H9 (cell line): ENCODE data around the gene MED27. TPM values are rescaled to one million over a fixed set of nuclear protein-coding genes. Genes with fewer than 3 reads are reported as not detected.

Experiments
- DNase-seq: peaks from one replicate; pipeline ENCODE4 v3.0.0-alpha.2; 2017
- H2AFZ ChIP-seq: one replicate; pipeline ENCODE4 v1.6.1; 2013; ENCODE audit warnings: mild to moderate bottlenecking, low read length, control low read depth, moderate library complexity
- H2AK5ac ChIP-seq: 2 replicates; pipeline ENCODE4 v1.6.1; 2013; ENCODE audit warnings: low read length, control low read depth, mixed read lengths; ENCODE audit not compliant: insufficient read length
- H2BK120ac ChIP-seq: one replicate; pipeline ENCODE4 v1.6.1; 2013; ENCODE audit warnings: low read depth, mild to moderate bottlenecking, low read length, control low read depth, inconsistent platforms; ENCODE audit not compliant: poor library complexity, severe bottlenecking
- H2BK12ac ChIP-seq: 2 replicates; pipeline ENCODE4 v1.6.1; 2013; ENCODE audit warnings: low read length, control low read depth, mixed read lengths, low read depth; ENCODE audit not compliant: insufficient read length
- H2BK15ac ChIP-seq: 2 replicates; pipeline ENCODE4 v1.6.1; 2013; ENCODE audit warnings: low read depth, low read length, control low read depth
- H2BK20ac ChIP-seq: one replicate; pipeline ENCODE4 v1.6.1; 2013; ENCODE audit warnings: low read depth, mild to moderate bottlenecking, low read length, control low read depth, inconsistent platforms; ENCODE audit not compliant: poor library complexity, severe bottlenecking
- H2BK5ac ChIP-seq: 2 replicates; pipeline ENCODE4 v1.6.1; 2013; ENCODE audit warnings: low read length, control low read depth, mixed read lengths; ENCODE audit not compliant: insufficient read length
- H3K14ac ChIP-seq: 2 replicates; pipeline ENCODE4 v1.6.1; 2013; ENCODE audit warnings: low read length, control low read depth; ENCODE audit not compliant: insufficient read depth
- H3K18ac ChIP-seq: 2 replicates; pipeline ENCODE4 v1.6.1; 2013; ENCODE audit warnings: low read depth, mild to moderate bottlenecking, mixed read lengths, low read length, control low read depth; ENCODE audit not compliant: insufficient read length
- H3K23ac ChIP-seq: 2 replicates; pipeline ENCODE4 v1.6.1; 2013; ENCODE audit warnings: low read length, control low read depth, mixed read lengths, low read depth; ENCODE audit not compliant: insufficient read length
- H3K23me2 ChIP-seq: 2 replicates; pipeline ENCODE4 v1.6.1; 2013; ENCODE audit warnings: low read depth, mild to moderate bottlenecking, mixed read lengths, low read length, control low read depth; ENCODE audit not compliant: insufficient read length, poor library complexity, severe bottlenecking
- H3K27ac ChIP-seq: 2 replicates; pipeline ENCODE4 v1.5.1; 2013; ENCODE audit warnings: low read length, control low read depth, mixed read lengths, low read depth; ENCODE audit not compliant: insufficient read length
- H3K27me3 ChIP-seq: 2 replicates; pipeline ENCODE4 v1.6.1; 2013; ENCODE audit warnings: low read length, control low read depth, inconsistent platforms; ENCODE audit not compliant: insufficient read depth
- H3K4ac ChIP-seq: 2 replicates; pipeline ENCODE4 v1.6.1; 2013; ENCODE audit warnings: low read depth, mild to moderate bottlenecking, control low read depth, inconsistent platforms, low read length, moderate library complexity
- H3K4me1 ChIP-seq: 2 replicates; pipeline ENCODE4 v1.6.1; 2013; ENCODE audit warnings: low read length, control low read depth, inconsistent platforms; ENCODE audit not compliant: insufficient read depth
- H3K4me2 ChIP-seq: 2 replicates; pipeline ENCODE4 v1.6.1; 2013; ENCODE audit warnings: low read length, control low read depth, mixed read lengths; ENCODE audit not compliant: insufficient read length, insufficient read depth
- H3K56ac ChIP-seq: 2 replicates; pipeline ENCODE4 v1.6.1; 2013; ENCODE audit warnings: low read depth, mild to moderate bottlenecking, mixed read lengths, low read length, control low read depth; ENCODE audit not compliant: insufficient read length
- H3K79me1 ChIP-seq: 2 replicates; pipeline ENCODE4 v1.6.1; 2013; ENCODE audit warnings: low read depth, mild to moderate bottlenecking, moderate library complexity, low read length, control low read depth, inconsistent platforms; ENCODE audit not compliant: insufficient read depth, poor library complexity, severe bottlenecking
- H3K79me2 ChIP-seq: 2 replicates; pipeline ENCODE4 v1.6.1; 2013; ENCODE audit warnings: low read length, control low read depth, inconsistent platforms; ENCODE audit not compliant: insufficient read depth
- H3K9ac ChIP-seq: 2 replicates; pipeline ENCODE4 v1.6.1; 2013; ENCODE audit warnings: low read length, control low read depth, mixed read lengths; ENCODE audit not compliant: insufficient read length; ENCODE audit errors: extremely low read depth
- H3K9me3 ChIP-seq: one replicate; pipeline ENCODE4 v1.6.1; 2013; ENCODE audit warnings: low read depth, low read length, inconsistent platforms; ENCODE audit not compliant: control insufficient read depth
- H3T11ph ChIP-seq: one replicate; pipeline ENCODE4 v1.6.1; 2013; ENCODE audit warnings: mild to moderate bottlenecking, low read length, control low read depth, inconsistent platforms
- H4K20me1 ChIP-seq: one replicate; pipeline ENCODE4 v1.6.1; 2013; ENCODE audit not compliant: control insufficient read depth, insufficient read length, insufficient read depth
- H4K5ac ChIP-seq: 2 replicates; pipeline ENCODE4 v1.6.1; 2013; ENCODE audit warnings: low read depth, mild to moderate bottlenecking, mixed read lengths, low read length, control low read depth; ENCODE audit not compliant: insufficient read length
- H4K8ac ChIP-seq: replicated peaks from 2 replicates; pipeline ENCODE4 v1.6.1; 2013; ENCODE audit warnings: low read length, control low read depth, mixed read lengths, low read depth; ENCODE audit not compliant: insufficient read length
- H4K91ac ChIP-seq: 2 replicates; pipeline ENCODE4 v1.6.1; 2013; ENCODE audit warnings: low read depth, mild to moderate bottlenecking, moderate library complexity, mixed read lengths, low read length, control low read depth; ENCODE audit not compliant: insufficient read length
- H3K27ac Mint-ChIP-seq, 3 experiments: 2 replicates in 2 of 3; 3 replicates in 1 of 3; pipeline ENCODE4 v1.8.0; 2020 to 2021; ENCODE audit warnings: mixed read lengths in 3 of 3, mild to moderate bottlenecking in 1 of 3, moderate library complexity in 1 of 3
- H3K27me3 Mint-ChIP-seq: 2 replicates; pipeline ENCODE4 v1.8.0; 2021; ENCODE audit warnings: low read depth, mild to moderate bottlenecking, moderate library complexity, mixed read lengths
- H3K36me3 Mint-ChIP-seq, 3 experiments: 2 replicates in 2 of 3; 3 replicates in 1 of 3; pipeline ENCODE4 v1.8.0; 2020 to 2021; ENCODE audit warnings: low read depth in 3 of 3, mixed read lengths in 3 of 3; ENCODE audit not compliant: insufficient read depth in 1 of 3
- H3K4me1 Mint-ChIP-seq, 2 experiments: 2 replicates each; pipeline ENCODE4 v1.8.0; 2020; ENCODE audit warnings: mixed read lengths in 2 of 2
- H3K4me3 Mint-ChIP-seq, 2 experiments: 2 replicates in 1 of 2; 3 replicates in 1 of 2; pipeline ENCODE4 v1.8.0; 2020 to 2021; ENCODE audit warnings: mild to moderate bottlenecking in 2 of 2, mixed read lengths in 2 of 2, moderate library complexity in 1 of 2
- H3K9me3 Mint-ChIP-seq, 2 experiments: 2 replicates in 1 of 2; 3 replicates in 1 of 2; pipeline ENCODE4 v1.8.0; 2020; ENCODE audit warnings: mild to moderate bottlenecking in 2 of 2, mixed read lengths in 2 of 2, moderate library complexity in 1 of 2
- CTCF ChIP-seq: fragments of 200-600 bp; sonication (generic); conservative IDR thresholded peaks from 3 replicates; pipeline ENCODE4 v1.8.0; 2021; ENCODE audit warnings: antibody characterized with exemption, mild to moderate bottlenecking
- WGBS: extraction: QIAGEN DNeasy Blood & Tissue Kit; methylation state at CpG from one replicate; pipeline ENCODE4 v1.1.7; 2013; ENCODE audit warnings: missing lambda C conversion rate, low lambda C conversion rate, mixed read lengths; ENCODE audit not compliant: insufficient read length; ENCODE audit errors: extremely low coverage; 5-methylcytosine and 5-hydroxymethylcytosine counted together
- total RNA-seq: library from RNA; stranded (reverse); gene quantifications from 2 replicates; pipeline ENCODE4 v1.2.1, GENCODE V29; 2021

Gene MED27
- total RNA-seq, 1 experiment from 2014 or later, result 33.5 TPM

- Histone ChIP-seq H3K9me3 (no peaks in the 10 kb centered on the region), H4K91ac (no peak overlapping the region), H4K5ac (no peak overlapping the region), H3K18ac (no peak overlapping the region), H3K23me2 (no peaks in the 10 kb centered on the region), H2BK20ac (no peak overlapping the region), H3K56ac (no peak overlapping the region), H3K4ac (no peak overlapping the region), H2BK12ac (no peak overlapping the region), H3K79me2 (no peaks in the 10 kb centered on the region), H2BK15ac (no peak overlapping the region), H2AFZ (no peak overlapping the region), H3K4me1 (no peaks in the 10 kb centered on the region; the same call in none of the 2 replicates), H3K23ac (no peak overlapping the region), H3K27ac (no peak overlapping the region), H3T11ph (no peak overlapping the region), H3K4me2 (no peak overlapping the region), H4K8ac (no peak overlapping the region), H3K9ac (no peak overlapping the region), H3K79me1 (peaks cover 4% of the 10 kb centered on the region), H2BK5ac (no peak overlapping the region), H3K27me3 (no peaks in the 10 kb centered on the region), H2AK5ac (no peak overlapping the region), H3K14ac (no peak overlapping the region), H2BK120ac (no peak overlapping the region), H4K20me1 (no peaks in the 10 kb centered on the region)
- DNase-seq, result no peak
- peaks cover 10 to 13% of the 10 kb centered on the region in 2 experiments for H3K4me1 Mint-ChIP-seq
- no peak overlapping the region for H3K4me3 Mint-ChIP-seq
- H3K27ac Mint-ChIP-seq, result no peak overlapping the region
- no CpG with 5 or more reads among the region's 1 CpG for WGBS
- no peaks in the 10 kb centered on the region for H3K27me3 Mint-ChIP-seq
- peaks cover 0 to 4% (median 0%) of the 10 kb centered on the region in 3 experiments; a peak in 2 of 7 replicates for H3K36me3 Mint-ChIP-seq
- no peak for TF ChIP-seq CTCF
- no peaks in the 10 kb centered on the region for H3K9me3 Mint-ChIP-seq
Measured at GRCh38 chr9:131919216-131919615, 160.5 kb downstream of the MED27 start.
